ENCODE measurements around the gene RIMBP2. TPM values are rescaled to one million over a fixed set of nuclear protein-coding genes. Genes with fewer than 3 reads are reported as not detected.

The RIMBP2 gene
- total RNA-seq, 1 experiment from 2014 or later: not detected

- Histone ChIP-seq H3K4me3 (ENCODE audit: low read depth, low read length) (no peak overlapping the region), H3K36me3 (ENCODE audit: control insufficient read depth, insufficient read depth, low read length) (no peaks in the 10 kb centered on the region), H3K27me3 (replicated peaks; ENCODE audit: control insufficient read depth, insufficient read depth, low read length) (no peaks in the 10 kb centered on the region), H3K9me3 (no peaks in the 10 kb centered on the region), H3K4me1 (no peaks in the 10 kb centered on the region)
- no peak overlapping the region for H3K27ac Mint-ChIP-seq (ENCODE audit: unreplicated experiment)
- POLR2A ChIA-PET: no interaction called here
- no peak overlapping the region for H3K4me3 Mint-ChIP-seq (ENCODE audit: unreplicated experiment)
- no TSS peak for BruUV-seq (replicated peaks)
- DNase-seq: no peak
- H3K4me1 Mint-ChIP-seq (ENCODE audit: low read depth, unreplicated experiment): no peaks in the 10 kb centered on the region
- H3K9me3 Mint-ChIP-seq (ENCODE audit: unreplicated experiment): peaks cover under 1% of the 10 kb centered on the region
- CTCF ChIA-PET: interaction anchor here (1.1 kb wide), 1 partner anchor 8 kb away, joined by 3 read pairs; no protein-coding TSS in a partner anchor
- intact Hi-C loops (cut with micrococcal nuclease; ENCODE audit: unreplicated experiment): loop anchor here (1.0 to 5.0 kb wide), 3 partner anchors 86 to 347 kb away; no protein-coding TSS in a partner anchor
- no peaks in the 10 kb centered on the region for H3K36me3 Mint-ChIP-seq (ENCODE audit: insufficient read depth, unreplicated experiment)
- H3K27me3 Mint-ChIP-seq (ENCODE audit: insufficient read depth, unreplicated experiment): peaks cover 4% of the 10 kb centered on the region
- no peak for TF ChIP-seq CTCF (IDR thresholded peaks at IDR 0.05; ENCODE audit: insufficient read depth in 1 of 2, low read depth in 1 of 2, low read length in 1 of 2, severe bottlenecking in 1 of 2, unreplicated experiment in 1 of 2)
Measured at GRCh38 chr12:130748786-130749185, 32.7 kb upstream of the RIMBP2 start.

GRCh38 chr12:130747867-130748740 is 32.0 kb upstream of the RIMBP2 start:
- CTCF ChIA-PET: interaction anchor here (0.6 to 1.1 kb wide), 2 partner anchors 8 to 177 kb away, joined by 3 to 5 read pairs; no protein-coding TSS in a partner anchor

More at GRCh38 chr12:130747867-130748740, 32.0 kb upstream of the RIMBP2 start:
- Histone ChIP-seq H3K4me1 (no peaks in the 10 kb centered on the region), H3K27me3 (replicated peaks; ENCODE audit: control insufficient read depth, insufficient read depth, low read length) (no peaks in the 10 kb centered on the region), H3K36me3 (ENCODE audit: control insufficient read depth, insufficient read depth, low read length) (no peaks in the 10 kb centered on the region), H3K4me3 (ENCODE audit: low read depth, low read length) (no peak overlapping the region), H3K9me3 (no peaks in the 10 kb centered on the region)
- peak; percentile 75 to 84 for DNase-seq
- POLR2A ChIA-PET: no interaction called here
- TF ChIP-seq CTCF (IDR thresholded peaks at IDR 0.05; ENCODE audit: insufficient read depth in 1 of 2, low read depth in 1 of 2, low read length in 1 of 2, severe bottlenecking in 1 of 2, unreplicated experiment in 1 of 2): peak; percentile 86 to 89
- no peaks in the 10 kb centered on the region for H3K4me1 Mint-ChIP-seq (ENCODE audit: low read depth, unreplicated experiment)
- no peak overlapping the region for H3K4me3 Mint-ChIP-seq (ENCODE audit: unreplicated experiment)
- H3K9me3 Mint-ChIP-seq (ENCODE audit: unreplicated experiment): no peaks in the 10 kb centered on the region
- H3K27me3 Mint-ChIP-seq (ENCODE audit: insufficient read depth, unreplicated experiment): peaks cover 4% of the 10 kb centered on the region
- H3K27ac Mint-ChIP-seq (ENCODE audit: unreplicated experiment): no peak overlapping the region
- intact Hi-C loops (cut with micrococcal nuclease; ENCODE audit: unreplicated experiment): loop anchor here (1.0 to 5.0 kb wide), 3 partner anchors 85 to 347 kb away; no protein-coding TSS in a partner anchor
- no TSS peak for BruUV-seq (replicated peaks)
- no peaks in the 10 kb centered on the region for H3K36me3 Mint-ChIP-seq (ENCODE audit: insufficient read depth, unreplicated experiment)

All from Caco-2 (cell line).